ENCODE data around the gene RER1. TPM values are rescaled to one million over a fixed set of nuclear protein-coding genes. Genes with fewer than 3 reads are reported as not detected.

Gene RER1
- polyA plus RNA-seq, 3 donors: 119 to 127 (median 122) TPM

- DNase-seq: no peak
Measured at GRCh38 chr1:2404142-2404889, 12.7 kb downstream of the RER1 start.

- no peak for DNase-seq
Measured at GRCh38 chr1:2404890-2405511, 13.4 kb downstream of the RER1 start.

- DNase-seq: no peak
Measured at GRCh38 chr1:2405588-2406295, 14.1 kb downstream of the RER1 start.

- DNase-seq: no peak
Measured at GRCh38 chr1:2406451-2407041, 14.9 kb downstream of the RER1 start.

GRCh38 chr1:2407166-2407990 lies 15.7 kb downstream of the RER1 start:
- no peak for DNase-seq

- no peak for DNase-seq
Measured at GRCh38 chr1:2407991-2408275, 16.3 kb downstream of the RER1 start.

- DNase-seq: no peak
Measured at GRCh38 chr1:2408456-2408855, 16.8 kb downstream of the RER1 start.

GRCh38 chr1:2408859-2409276 lies 17.2 kb downstream of the RER1 start:
- DNase-seq: no peak

- no peak for DNase-seq
Measured at GRCh38 chr1:2409745-2410144, 18.1 kb downstream of the RER1 start.

- DNase-seq: no peak
Measured at GRCh38 chr1:2411801-2412394, 20.3 kb downstream of the RER1 start.

GRCh38 chr1:2412395-2412772 lies 20.7 kb downstream of the RER1 start, which contains the start of gene PEX10:
TSS of gene PEX10 (minus strand) at chr1:2412564. CDS start at chr1:2412502, 62 bp downstream.
- DNase-seq: peak; percentile 96

GRCh38 chr1:2412773-2413494 lies 21.3 kb downstream of the RER1 start:
- DNase-seq: no peak

- DNase-seq: no peak
Measured at GRCh38 chr1:2413495-2414296, 22.1 kb downstream of the RER1 start.

- DNase-seq: no peak
Measured at GRCh38 chr1:2414297-2414958, 22.8 kb downstream of the RER1 start.

- no peak for DNase-seq
Measured at GRCh38 chr1:2415337-2415736, 23.7 kb downstream of the RER1 start.

GRCh38 chr1:2415801-2416208 lies 24.2 kb downstream of the RER1 start:
- DNase-seq: no peak

- no peak for DNase-seq
Measured at GRCh38 chr1:2416403-2416802, 24.8 kb downstream of the RER1 start.

GRCh38 chr1:2417083-2417832 lies 25.6 kb downstream of the RER1 start:
- no peak for DNase-seq

- no peak for DNase-seq
Measured at GRCh38 chr1:2417833-2418225, 26.2 kb downstream of the RER1 start.
